ENCODE measurements around the gene KDM4D.

DNA sequence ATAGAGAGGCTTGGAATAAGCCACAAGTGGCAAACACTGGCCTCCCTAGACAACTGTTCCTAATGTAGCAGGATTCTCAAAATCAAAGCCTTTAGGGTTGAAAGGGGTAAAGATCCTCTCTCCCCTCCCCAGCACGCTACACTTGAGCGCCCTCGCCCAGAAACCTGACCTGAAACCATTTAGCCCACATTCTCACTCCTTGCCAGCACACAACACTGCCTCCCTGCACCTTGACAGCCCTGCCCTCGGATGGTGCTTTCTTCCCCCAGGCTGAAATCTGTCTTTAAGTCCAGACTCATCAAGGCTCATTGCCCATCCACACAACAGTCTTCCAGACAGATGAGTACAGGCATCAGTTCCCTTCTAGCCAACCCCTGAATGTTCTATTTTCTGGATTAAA lies 26.7 kb upstream of the KDM4D start:
- TF ChIP-seq, protein P1, sequence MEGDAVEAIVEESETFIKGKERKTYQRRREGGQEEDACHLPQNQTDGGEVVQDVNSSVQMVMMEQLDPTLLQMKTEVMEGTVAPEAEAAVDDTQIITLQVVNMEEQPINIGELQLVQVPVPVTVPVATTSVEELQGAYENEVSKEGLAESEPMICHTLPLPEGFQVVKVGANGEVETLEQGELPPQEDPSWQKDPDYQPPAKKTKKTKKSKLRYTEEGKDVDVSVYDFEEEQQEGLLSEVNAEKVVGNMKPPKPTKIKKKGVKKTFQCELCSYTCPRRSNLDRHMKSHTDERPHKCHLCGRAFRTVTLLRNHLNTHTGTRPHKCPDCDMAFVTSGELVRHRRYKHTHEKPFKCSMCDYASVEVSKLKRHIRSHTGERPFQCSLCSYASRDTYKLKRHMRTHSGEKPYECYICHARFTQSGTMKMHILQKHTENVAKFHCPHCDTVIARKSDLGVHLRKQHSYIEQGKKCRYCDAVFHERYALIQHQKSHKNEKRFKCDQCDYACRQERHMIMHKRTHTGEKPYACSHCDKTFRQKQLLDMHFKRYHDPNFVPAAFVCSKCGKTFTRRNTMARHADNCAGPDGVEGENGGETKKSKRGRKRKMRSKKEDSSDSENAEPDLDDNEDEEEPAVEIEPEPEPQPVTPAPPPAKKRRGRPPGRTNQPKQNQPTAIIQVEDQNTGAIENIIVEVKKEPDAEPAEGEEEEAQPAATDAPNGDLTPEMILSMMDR (IDR thresholded peaks at IDR 0.05) = no peak
- TF ChIP-seq POLR2A (IDR thresholded peaks at IDR 0.05) = no peak

Data from esophagus squamous epithelium (tissue), 4 donors.